Ovary (tissue), 3 donors: Measurements from ENCODE around the gene MDGA2.

Experiments used
- CTCF ChIP-seq, 3 donors: fragments of 450-650 bp in 2 of 3; fragments of 200-600 bp in 1 of 3; IDR thresholded peaks; one replicate each; pipeline versions ENCODE4 v1.5.1 to v1.8.0; 2016 to 2022; ENCODE audit warnings: antibody characterized with exemption in 3 of 3, mild to moderate bottlenecking in 1 of 3
- POLR2A ChIP-seq: fragments of 450-650 bp; IDR thresholded peaks from one replicate; pipeline ENCODE4 v1.6.1; 2017; ENCODE audit warnings: antibody characterized with exemption, mild to moderate bottlenecking, moderate library complexity
- donor health status: DM: no; HTN: no; CAD: no.

- TF ChIP-seq CTCF (IDR thresholded peaks at IDR 0.05) (no peak), POLR2A (no peak)
Observed at GRCh38 chr14:47259796-47260195, 415.6 kb downstream of the MDGA2 start.
